Kidney glomerular epithelial cell (primary cell): ENCODE results near the gene PARD3B.

Experiments used
- DNase-seq: peaks from one replicate; lab custom pipeline; 2025; lab: John Stamatoyannopoulos, UW

The PARD3B gene

DNA sequence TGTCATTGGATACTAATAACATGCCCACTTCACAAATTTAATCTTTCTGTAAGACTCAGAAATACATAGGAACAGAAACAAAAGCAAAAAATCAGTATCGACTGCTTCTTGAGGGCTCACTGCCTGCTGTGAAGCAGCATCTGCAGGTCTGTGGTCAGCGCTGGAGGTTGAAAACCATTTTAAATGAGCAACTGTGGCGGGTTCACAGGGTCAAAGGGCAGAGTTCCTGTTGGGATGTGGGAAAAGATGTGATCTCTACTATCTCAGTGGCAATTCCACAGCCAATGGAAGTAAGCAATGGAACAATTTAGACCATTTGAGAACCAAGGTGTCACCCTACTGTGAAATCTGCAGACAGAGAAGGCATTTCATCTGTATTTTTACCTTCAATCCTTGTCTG, 468.3 kb downstream of the PARD3B start:
- no peak for DNase-seq

- no peak for DNase-seq
Observed at GRCh38 chr2:205014201-205014600, 468.9 kb downstream of the PARD3B start.

DNA sequence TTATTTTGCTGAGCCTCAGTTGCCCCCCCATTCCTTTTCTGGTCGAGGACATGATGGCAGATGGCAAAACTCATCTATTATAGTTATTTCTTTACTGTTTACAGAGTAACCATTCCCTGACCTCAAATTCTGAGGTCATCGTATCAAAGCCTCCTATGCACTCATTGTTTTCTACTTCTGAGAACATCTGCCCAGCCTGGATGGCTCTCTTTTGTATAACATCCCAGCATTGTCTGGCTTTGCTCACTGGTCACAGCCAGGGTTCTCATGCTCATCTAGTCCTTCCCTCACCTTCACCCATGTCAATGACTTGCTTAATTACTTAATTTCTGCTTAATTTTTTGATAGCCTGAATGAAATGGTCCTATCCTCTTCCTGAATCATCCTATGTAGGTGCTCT, 472.1 kb downstream of the PARD3B start:
- DNase-seq = no peak

DNA sequence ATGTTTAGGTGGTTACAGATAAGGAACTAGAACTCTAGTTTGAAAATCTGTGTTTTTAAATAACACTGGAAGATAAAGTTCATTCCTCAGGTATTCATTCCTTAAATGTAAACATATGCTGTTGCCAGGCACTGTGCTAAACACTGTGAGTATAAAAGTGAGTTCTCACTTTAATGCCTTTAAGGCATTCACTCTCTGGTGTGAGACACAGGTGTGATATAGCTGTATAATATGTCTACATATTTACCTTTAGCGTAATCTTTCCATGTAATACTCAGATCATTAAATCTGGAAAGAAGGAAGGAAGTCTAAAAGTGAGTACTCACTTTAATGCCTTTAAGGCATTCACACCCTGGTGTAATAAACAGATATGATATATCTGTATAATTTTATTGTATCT, 472.6 kb downstream of the PARD3B start:
- no peak for DNase-seq

DNA sequence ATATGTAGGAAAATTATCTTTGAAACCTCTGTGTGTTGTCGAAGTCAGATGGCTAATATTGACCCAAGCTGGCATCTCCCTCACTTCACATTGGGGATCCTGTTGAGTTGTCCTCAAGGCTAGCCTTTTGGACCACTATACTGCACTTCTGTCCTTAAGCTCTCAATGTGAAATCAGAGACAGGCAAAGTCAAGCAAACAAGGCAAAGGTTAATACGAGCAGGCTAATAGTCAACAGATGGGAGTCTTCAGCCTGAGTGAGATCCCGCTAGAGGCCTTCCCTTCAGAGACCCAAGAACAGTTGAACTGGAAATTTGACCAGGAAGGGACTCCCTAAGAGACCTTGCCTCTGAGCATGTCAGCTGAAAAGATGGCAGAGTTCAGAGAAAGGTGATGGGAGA, 475.4 kb downstream of the PARD3B start:
- no peak for DNase-seq

- DNase-seq = no peak
Observed at GRCh38 chr2:205022841-205023240, 477.6 kb downstream of the PARD3B start.

DNA sequence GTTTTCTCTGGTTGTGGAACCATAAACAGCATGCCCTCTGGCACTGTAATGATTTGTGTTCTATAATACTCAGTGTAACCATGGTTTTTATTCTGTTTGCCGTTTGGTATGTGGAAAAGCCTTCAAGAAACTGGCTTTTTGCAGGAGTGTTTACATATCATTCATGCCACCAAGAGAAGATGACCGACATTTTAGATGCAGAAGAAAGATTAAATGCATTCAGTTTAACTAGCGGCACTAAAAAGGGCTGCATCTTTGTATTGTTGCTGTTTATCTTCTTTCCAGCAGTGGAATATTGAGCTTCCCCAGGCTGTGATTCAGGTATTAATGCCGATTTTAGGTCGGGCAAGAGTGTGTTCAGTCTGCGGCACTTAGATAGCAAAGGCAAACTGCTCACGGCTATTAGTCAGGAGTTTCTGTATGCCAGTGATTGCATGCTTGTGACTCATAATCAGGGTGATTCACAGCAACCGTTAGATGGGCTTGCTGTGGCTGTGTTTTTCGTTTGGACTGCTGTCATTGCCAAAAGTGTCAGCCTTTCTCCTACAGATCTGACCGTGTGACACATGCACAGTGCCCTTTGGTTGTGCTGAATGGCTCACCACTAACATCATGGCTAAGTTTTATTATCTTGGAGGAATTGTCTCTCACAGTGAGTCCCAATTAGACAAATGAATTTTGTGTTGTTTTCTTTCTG, 479.7 kb downstream of the PARD3B start:
- DNase-seq = peak; percentile 94

GRCh38 chr2:205025580-205026240, 480.4 kb downstream of the PARD3B start:
- no peak for DNase-seq

DNA sequence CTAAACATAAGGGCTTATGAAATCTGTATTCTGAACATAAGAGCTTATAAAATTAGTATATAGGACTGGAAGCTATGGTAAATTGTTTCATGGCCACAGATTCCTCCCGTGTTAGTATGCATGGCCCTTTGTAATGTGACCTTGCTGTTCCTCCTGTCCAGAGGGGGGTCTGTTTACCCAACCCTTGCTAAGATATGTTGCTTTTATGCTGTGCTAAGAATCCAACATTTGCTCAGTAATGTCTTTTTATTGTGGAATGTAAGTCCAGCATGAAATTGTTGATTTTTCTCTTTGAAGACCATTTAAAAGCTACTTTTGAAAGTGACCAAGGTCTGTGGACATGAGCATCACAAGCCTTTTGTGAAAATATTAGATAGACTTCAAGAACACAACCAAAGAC, 485.4 kb downstream of the PARD3B start:
- no peak for DNase-seq

DNA sequence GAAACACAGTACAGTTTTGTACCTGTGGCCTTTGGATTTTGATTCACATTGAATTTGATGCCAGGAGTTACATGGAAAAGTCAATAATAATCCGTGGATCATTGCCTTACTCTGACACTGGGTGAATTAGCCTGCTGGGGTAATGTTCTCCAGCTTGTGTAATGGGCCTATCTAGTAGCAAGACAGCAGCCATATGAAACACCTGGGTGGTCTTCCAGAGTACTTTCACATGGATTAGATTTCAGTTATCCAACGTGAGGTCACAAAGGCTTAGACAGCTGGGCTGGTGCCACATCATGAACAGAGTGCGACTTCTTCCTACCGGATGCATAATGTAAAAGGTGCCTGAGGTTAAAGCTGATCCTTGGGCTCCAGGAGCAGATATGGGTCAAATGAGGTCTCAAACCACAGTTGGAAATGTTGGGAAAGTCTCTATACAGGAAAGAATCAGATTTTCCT, 486.8 kb downstream of the PARD3B start:
- no peak for DNase-seq

DNA sequence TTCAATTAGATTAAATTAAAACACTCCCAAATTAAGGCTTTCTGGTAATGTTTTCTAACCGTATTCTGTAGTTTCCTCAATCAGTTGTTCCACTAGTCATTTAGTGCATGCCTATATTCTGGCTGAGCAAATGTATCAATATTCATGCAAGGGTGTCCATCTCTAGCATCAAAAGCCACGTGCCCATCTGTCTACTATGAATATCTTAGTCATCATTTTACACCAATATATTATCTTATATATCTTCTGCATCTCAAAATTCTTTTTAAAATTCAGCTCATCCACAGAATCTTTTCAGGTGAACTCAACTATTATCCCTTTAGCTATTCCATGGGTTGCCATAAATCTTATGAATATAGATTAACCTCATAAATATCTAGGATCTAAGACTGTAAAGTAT, 488.2 kb downstream of the PARD3B start:
- no peak for DNase-seq

DNA sequence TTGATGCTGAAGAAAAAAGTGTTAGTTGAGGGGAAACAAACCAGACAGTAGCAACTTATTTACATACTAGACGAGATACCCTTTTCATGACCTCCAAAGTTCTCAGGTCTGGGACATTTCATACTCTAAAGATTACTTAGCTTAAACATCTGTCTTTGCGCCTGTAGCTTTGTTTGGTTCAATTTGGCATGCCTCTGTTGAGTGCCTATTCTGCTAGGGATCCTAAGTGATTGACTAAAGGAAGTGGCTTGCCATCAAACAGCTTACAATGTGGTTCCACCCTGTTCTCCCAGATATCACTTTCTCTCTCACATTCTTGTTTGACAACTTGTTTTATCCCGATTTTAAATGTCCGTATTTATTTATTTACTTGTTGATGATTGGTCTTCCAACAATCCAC, 488.8 kb downstream of the PARD3B start:
- DNase-seq = no peak

- DNase-seq = no peak
Observed at GRCh38 chr2:205040323-205040722, 495.0 kb downstream of the PARD3B start.

GRCh38 chr2:205041472-205042130, 496.3 kb downstream of the PARD3B start:
- no peak for DNase-seq

DNA sequence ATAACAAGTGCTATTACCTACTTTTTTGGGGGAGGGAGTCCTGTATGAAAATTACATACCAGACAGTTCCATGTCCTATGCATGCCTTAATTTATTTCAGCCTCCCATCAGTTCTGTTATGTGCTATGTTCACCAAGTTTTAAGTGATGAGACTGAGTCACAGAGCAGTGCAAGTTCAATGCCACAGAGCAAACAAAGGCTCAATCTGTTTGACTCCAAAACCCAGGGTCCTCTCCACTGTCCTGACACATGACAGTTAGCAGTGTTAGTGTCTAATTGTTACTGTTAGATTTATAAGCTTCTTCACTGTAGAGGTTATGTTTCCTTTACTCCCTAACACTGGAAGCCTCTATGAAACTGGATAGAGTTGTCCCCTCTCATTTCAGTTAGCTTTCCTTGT, 498.0 kb downstream of the PARD3B start:
- no peak for DNase-seq

- no peak for DNase-seq
Observed at GRCh38 chr2:205045706-205046105, 500.4 kb downstream of the PARD3B start.

DNA sequence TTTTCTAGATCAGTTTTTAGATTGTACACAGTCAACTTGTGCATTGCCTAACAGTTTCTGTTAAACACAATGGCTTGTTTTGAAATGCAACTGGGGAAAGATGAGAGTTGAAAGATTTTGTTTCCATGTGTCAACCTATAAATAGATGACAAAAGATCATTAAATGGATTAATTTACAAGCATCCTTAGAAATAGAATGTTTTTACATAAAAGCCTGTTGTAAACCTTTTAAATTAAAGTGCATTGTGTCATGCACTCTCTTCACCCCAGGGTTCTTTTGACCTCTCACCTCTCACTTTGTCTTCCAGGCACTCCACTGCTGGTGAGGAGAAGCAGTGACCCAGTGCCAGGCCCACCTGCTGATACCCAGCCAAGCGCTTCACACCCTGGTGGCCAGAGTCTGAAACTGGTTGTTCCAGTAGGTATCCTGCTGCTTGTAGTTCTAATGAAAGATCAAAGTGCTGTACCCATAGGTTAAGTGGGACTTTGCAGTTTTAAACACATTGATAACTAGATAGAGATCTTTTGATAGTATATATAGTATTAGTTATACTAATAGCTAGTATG, 502.1 kb downstream of the PARD3B start:
- DNase-seq = no peak

GRCh38 chr2:205051417-205051816, 506.1 kb downstream of the PARD3B start:
- peak; percentile 9 for DNase-seq

DNA sequence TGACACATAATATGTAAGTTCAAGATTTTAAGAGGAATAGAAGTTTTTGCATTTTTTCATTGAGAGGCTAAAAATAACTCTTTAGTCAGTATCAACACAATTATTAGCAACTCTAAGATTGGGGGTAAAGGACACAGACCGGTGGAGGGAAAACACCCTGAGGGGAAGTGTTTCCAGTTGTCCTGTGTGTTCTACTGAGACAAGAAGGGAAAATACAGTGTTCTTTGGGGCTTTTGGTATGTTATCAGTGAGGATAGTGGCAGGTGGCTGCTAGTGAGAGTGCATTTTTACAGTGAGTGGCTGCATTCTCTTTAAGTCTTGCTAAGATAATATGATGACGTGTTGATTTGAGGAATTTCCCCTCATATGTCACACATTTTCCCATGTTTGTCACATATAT, 507.5 kb downstream of the PARD3B start:
- DNase-seq = no peak

DNA sequence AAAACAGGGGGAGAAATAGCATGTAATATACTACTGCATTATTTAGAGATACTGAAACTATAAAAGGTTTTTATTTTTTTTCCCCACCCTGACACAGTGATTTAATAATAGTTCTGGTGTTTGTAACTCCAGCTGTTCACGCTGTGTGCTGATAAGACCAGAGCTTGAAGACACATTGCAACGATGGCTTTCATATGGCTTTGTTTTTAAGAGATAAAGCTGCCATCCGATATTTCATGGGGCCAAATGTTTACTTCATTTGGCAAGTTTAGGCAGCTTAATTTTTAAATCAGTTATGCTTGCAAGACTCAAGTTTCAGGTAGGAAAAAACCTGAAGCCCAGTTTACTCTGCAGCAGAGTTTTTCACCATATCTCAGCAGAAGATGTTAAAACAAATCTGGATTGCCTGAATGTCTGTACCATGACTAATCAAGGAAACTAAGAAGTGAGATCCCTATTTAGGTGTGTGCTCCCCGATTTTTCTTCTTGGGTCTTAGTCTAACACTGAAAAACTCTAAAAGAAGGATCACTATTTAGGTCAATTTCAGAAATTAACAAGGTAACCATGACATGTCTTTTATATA, 508.6 kb downstream of the PARD3B start:
- DNase-seq = peak; percentile 1

DNA sequence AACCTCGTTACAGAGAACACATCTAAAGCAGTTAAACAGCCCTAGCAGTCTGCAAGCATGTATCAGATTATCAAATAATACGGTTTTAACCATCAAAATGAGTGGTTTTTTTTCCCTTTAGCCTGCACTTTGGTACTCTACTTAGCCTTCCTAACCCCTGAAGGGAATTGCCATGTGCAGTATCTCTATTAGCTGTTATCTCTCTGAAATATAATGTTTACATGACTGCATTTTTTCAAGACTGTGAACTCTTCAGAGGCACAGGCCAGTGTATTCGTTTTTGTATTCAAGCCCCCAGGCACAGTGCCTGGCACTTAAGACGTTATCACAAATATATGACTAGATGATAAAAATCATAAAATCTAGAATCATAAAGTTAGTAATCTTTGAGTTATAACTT, 509.5 kb downstream of the PARD3B start:
- DNase-seq = no peak

GRCh38 chr2:205055251-205055650, 510.0 kb downstream of the PARD3B start:
- DNase-seq = no peak

DNA sequence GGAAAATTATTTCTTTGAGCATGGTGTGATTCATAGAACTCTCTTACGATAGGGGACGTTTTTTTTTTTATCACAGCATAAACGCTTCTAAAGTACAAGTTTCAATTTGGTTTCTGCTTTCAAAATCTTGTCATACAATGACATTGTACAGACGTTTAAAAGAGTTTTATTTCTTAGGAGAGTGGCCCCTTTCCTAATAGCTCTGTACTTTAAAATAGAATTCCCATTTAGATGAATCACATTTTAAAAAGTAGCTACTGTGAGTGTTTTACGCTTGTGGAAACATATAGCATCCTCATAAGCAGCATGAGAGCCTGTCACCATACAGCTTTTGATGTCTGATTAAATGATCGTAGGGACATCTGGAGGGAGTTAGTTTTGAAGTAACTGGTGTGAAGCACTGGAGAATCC, 510.9 kb downstream of the PARD3B start:
- DNase-seq = no peak
